ENCODE results near the gene MORC2.
A peak's percentile ranks its signal among the peaks of the same experiment; 100 is the strongest.

The MORC2 gene

DNA sequence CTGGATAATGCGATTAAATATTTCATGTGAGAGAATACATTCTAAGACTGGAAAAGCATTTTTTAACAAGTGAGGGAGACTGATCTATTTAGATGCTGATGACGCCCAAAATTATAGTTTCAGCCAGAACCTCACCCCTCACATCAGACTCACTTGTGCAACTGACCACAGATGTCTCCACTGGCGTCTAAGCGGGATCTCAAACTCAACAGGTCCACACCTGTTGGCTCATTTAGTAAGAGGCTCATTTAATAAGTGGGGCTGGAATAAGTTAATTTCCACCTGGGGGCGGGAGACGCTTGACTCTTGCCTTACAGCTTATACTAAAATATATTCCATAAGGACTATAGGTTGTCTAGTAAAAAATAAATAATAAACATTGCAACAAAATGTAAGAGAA, 47.5 kb downstream of the MORC2 start:
- DNase-seq (ENCODE audit: low spot score): no peak

DNA sequence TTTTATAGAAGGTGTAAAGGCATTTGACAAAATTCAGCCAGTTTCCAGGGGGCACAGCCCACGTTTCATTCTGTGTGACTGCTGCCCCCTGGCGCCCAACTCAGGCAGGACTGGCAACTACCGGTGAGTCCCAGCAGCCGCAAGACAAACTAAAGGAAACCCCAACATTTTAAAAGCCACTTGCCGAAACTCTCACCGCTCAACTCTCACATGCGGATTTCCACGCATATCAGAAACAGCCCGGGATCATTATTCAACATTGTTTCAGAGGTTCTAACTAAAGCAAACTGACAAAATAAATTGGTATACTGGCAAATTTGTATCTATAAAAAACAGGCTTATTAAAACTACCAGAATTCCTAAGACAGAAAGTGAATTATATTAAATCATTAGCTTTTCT, 48.2 kb downstream of the MORC2 start:
- DNase-seq (ENCODE audit: low spot score): peak; percentile 59

DNA sequence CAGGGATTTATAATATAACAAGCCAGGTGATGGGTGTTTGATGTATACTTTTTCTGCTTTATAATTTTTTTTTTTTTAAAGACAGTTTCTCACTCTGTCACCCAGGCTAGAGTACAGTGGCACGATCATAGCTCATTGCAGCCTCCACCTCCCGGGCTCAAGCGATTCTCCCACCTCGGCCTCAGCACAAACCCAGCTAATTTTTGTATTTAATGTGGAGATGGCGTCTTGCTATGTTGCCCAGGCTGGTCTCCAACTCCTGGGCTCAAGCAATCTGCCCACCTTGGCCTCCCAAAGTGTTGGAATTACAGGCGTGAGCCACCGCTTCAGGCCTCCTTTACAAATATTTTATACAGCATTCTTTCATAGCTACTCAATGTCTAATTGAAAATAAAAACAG, 48.6 kb downstream of the MORC2 start:
- DNase-seq (ENCODE audit: low spot score): no peak

DNA sequence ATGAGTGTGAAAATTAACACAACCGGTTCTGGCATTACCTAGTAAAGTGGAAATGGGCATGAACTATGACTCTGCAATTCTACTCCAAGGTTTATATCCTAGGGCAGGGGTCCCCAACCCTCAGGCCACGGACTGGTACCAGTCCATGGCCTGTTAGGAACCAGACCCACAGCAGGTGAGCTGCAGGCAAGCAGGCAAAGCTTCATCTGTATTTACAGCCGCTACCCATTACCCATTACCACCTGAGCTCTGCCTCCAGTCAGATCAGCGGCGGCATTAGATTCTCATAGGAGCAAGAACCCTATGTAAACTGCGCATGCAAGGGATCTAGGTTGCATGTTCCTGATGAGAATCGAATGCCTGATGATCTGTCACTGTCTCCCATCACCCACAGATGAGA, 49.8 kb downstream of the MORC2 start:
- DNase-seq (ENCODE audit: low spot score): no peak

DNA sequence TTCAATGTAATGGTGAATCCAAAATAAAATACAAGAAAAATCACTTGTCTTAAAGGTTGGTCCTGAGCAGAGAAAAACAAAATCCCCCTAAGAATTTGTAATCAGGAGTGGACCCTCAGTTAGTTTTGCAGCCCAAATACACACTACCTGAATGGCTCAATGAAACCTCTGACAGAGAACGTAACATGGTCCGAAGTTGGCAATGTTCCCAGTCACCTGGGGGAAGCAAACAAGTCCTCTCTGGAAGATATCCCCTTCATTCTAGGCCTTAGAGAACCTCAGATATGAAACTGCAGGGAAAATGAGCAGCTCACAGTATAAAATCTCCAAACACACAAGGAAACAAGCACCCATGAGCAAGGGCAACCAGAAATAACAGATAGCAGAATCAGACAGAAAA, 58.2 kb downstream of the MORC2 start:
- DNase-seq (ENCODE audit: low spot score): no peak

DNA sequence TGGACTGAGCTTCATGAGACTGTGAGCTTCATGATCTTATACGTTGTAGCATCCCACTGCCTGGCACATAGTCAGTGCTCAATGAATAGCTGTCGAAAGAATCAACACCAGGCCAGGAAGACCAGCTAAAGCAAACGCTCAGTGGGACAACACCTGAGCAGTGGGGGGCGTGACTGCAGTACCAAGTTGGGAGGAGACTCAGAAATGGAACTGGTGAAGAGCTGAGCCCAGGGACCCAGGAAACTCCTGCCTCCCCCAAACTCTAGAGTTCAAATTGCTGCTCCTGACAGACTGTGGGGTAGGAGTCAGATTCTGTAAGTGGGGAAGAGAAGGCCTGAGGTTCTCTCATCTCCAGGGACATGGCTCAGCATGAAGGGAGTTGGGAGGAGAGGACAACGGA, 59.3 kb downstream of the MORC2 start:
- no peak for DNase-seq (ENCODE audit: low spot score)

DNA sequence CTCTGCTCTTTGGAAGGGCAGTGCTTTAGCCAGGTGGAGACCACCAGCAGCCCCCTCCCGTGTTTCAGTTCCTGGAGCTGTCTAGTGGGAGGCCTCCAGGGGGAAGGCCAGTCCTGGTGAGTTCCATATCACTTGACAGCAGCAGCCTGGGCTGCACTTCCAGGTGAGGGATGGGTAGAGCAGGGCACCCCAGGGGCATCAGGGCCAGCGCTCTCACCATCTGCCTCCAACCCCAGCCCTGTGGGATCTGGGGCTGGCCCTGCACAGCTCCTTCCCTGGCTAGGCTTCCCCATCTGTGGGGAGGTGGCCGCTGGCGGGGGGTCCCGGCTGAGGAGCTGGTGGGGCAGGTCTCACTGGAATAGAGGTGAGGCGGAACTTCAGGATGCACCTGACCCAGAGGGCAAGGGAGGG, 60.5 kb downstream of the MORC2 start:
- no peak for DNase-seq (ENCODE audit: low spot score)

DNA sequence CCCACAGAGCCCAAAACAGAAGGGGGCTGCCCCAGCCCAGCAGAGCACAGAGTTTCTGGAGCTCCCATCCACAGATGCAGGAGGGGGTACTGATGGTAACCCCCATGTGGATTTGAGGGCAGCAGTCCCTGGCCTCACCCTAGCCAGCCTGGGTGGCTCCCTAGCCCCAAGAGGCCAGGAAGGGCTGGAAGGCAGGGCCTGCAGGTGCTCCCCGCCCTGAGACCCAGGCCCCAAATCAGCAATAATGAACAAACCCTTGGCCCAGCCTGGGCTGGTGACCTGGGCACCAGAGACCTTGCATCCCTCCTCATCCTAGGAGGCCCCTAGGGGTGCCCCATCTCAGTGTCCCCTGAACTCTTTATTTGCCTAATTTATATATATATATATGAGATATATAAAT, 61.6 kb downstream of the MORC2 start:
- DNase-seq (ENCODE audit: low spot score): no peak

DNA sequence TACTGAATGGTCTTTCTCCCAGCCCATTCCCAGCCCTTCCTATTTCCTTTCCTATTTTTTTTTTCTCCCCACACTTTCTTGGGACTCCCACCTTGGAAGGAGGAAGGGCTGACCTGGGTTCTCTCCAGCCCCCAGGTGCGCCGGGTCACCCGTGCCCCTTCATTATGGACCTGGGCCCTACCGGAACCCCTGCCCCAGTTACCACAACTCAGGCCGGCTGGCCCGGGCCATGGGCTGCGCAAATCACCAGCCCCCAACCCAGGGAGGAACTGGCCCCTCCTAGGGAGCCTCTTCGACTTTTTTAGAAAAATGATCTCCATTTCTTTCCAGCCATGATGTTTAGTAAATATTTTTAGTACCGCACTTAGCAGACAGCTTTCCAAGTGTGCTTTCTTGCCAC, 62.2 kb downstream of the MORC2 start:
- no peak for DNase-seq (ENCODE audit: low spot score)

DNA sequence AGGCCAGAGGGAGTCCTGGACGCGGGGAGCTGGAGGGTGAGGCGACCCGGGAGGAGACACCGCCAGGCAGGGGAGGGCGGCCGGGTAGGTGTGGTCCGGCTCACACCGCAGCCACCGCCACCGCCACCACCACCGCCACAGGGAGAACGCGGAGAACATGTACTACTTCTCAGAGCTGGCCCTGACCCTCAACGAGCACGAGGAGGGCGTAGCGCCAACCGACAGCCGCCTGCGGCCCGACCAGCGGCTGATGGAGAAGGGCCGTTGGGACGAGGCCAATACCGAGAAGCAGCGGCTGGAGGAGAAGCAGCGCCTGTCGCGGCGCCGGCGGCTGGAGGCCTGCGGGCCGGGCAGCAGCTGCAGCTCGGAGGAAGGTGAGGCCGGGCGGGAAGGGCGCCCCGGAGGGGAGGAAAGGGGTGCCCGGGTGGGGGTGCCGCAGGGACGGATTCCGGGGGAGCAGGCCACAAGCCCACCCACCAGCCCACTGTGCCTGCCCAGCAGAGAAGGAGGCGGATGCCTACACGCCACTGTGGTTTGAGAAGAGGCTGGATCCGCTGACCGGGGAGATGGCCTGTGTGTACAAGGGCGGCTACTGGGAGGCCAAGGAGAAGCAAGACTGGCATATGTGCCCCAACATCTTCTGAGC, 62.8 kb downstream of the MORC2 start:
- no peak for DNase-seq (ENCODE audit: low spot score)

DNA sequence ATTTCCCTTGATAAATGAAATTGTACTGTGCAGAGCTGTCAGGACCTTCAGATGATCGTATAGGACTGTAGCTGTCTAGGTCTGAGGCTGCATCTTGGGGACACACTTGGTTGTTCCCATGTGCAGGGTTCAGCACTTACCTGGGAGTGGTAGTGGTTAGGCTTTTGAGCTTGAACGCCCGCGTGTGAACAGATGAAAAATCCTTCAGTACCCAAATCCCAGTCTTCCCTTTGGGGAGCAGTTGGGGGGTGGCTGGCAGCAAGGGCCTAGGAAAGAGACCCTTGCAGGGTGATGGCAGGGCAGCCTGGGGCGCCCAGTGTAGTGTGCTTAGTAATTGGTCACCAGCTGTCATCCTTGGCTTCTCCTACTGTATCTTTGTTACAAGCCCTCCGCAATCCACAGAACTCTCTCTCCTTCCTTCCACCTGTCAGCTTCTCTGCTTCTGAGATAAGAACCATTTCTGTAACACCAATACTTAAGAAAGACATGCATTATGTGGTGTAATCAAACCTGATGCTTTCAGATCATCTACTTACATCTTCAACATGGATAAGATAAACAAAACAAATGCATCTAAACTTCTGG, 64.6 kb downstream of the MORC2 start:
- no peak for DNase-seq (ENCODE audit: low spot score)

DNA sequence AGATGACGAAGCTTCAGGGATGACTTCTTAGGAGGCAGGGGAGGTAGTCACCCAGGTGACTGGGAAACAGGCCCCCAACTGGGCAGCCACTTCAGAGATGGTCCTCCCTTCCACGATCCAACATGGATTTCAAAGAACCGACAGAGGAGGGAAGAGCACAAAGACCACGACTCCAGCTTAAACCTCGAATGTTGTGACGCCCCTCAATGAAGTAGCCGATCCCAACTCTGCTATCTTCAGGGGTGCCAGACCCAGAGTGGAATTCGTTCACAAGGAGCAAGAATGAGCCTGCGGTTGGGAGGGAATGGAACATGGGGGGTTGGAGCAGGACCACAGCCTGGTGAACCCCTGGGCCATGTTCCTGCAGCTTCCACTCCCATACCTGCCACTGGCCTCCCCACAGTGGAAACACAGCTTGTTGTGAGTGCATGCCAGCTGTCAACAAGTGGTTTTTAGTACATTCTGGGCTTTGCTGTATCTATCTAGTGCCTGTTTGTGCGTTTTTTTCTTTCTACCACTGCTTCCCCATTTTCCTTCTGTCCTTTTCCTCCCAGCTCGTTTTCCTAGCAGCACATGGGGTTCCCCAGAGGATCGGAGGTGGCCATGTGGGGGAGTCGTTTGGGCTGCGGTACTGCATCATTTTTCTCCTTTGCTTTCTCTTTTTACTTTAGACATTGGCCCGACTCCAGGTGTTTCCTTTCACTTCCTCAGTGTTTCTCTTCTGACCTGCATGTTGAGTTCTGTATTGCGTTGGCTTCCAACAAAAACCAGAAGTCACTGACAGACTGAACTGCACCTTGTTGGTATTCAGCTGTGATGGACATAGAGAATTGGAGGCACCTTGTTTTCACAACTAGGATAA, 65.8 kb downstream of the MORC2 start:
- no peak for DNase-seq (ENCODE audit: low spot score)

DNA sequence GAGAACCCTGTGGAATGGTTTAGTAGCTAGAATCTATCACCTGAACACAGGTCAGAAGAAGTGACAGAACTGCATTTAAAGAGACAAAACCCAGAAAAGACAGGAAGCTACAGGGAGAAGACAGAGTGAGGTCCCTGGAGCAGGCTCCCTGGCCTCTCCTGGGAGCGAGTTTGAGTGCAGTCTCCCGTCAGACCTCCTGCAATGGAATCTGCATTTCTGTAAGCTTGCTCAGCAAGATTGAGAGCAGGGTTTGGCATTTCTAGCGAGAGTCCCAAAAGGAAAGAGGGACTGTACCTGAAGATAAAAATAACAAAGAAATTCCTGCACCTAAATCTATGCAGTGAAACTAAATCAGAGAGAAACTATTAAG, 74.2 kb downstream of the MORC2 start:
- no peak for DNase-seq (ENCODE audit: low spot score)

DNA sequence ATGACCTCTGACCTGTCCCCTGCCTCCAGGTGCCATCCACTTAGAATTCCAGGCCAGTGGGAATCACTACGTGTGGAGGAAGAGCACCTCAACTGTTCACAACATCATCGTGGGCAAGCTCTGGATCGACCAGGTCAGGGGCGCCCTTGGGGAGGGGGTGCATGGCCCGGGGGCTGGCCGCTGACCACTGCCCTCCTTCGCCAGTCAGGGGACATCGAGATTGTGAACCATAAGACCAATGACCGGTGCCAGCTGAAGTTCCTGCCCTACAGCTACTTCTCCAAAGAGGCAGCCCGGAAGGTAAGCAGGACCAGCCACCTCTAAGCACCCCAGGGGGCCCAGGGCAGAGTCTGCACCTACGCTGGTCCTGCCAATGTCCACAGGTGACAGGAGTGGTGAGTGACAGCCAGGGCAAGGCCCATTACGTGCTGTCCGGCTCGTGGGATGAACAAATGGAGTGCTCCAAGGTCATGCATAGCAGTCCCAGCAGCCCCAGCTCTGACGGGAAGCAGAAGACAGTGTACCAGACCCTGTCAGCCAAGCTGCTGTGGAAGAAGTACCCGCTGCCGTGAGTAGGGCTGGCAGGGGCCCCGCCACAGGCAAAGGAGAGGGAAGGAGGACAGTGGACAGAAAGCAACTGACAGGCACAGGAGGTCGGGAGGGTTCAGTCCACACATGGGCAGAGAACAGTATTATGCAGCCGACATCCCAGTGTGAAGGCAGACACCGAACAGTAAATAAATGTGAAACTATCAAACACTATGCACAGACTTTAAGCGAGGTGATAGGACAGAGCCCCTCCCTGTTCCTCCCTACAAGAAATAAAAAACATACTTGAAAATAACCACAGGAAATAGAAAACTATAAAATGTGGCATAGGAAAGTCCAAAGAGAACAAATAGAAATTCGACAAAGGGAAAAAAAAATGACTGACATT, 74.9 kb downstream of the MORC2 start:
- DNase-seq (ENCODE audit: low spot score): no peak

DNA sequence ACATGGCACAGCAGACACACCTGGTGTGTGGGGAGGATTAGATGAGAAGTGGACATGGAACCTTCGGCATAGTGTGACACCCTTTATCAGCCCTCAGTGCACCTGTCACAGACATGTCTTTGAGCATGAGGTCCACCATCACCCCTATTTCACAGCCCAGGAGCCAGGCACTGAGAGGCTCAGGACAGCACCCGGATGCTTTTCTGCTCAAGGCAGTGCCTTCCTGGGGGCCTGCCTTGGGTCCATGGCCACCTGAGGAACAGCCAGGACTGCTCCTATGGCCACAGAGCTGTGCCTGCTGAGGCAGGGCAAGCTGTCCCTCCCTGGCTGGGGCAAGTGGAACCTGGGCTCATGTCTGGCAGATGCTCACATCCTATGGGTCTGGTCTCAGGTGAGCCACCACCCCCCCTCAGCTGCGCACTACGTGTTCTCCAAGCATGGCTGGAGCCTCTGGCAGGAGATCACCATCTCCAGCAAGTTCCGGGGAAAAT, 75.8 kb downstream of the MORC2 start:
- DNase-seq (ENCODE audit: low spot score): no peak

DNA sequence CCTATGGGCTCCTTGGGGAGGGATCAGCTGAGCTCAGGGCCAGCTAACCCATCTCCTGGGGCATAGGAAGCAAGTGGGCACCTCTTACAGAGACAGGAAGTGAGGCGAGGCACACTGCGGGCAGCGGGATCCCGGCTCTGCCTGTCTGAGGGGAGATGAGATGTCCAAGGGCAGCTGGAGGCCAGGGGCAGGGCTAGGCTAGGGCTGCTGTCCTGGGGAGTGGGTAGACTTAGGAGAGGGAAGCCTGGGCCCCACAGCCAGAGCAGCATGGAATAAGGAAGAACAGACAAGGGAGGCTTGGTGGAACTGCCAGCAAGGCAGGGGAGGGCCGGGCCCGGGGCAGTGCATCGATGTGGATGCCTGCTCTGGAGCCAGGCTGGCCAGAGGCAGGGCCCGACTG, 76.3 kb downstream of the MORC2 start:
- DNase-seq (ENCODE audit: low spot score): no peak

DNA sequence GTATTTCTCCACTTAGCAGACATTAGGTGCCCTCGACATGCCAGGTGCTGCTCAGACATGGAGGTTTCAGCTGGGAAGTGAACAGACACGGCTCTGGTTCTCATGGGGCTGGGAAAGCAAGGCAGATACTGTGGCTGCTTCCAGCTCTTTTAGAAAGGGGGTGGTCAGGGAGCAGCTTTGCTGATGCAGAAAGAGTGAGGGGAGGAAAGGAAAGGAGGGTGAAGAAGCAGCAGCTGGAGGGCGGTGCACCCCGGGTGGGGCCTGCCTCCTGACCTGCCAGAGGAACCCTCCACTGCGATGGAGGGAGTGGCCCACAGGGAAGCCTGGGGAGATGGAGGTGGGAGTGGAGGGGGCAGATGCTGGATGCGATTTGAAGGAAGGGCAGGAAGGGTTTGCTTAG, 76.8 kb downstream of the MORC2 start:
- DNase-seq (ENCODE audit: low spot score): no peak

DNA sequence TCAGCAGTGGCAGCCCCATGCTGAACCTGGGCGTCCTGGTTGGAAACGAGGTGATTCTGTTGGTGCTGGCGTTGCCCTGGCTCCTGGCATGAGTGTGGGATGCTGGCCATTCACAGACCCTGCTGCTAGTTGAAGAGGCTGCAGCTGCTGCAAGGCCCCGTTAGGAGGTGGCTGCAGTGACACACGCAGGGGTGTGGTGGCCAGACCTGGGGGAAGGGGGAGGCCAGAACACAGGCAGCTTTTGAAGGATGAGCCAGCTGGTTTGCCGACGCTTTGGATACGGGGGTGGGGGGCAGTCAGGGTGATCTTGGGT, 77.2 kb downstream of the MORC2 start:
- no peak for DNase-seq (ENCODE audit: low spot score)

DNA sequence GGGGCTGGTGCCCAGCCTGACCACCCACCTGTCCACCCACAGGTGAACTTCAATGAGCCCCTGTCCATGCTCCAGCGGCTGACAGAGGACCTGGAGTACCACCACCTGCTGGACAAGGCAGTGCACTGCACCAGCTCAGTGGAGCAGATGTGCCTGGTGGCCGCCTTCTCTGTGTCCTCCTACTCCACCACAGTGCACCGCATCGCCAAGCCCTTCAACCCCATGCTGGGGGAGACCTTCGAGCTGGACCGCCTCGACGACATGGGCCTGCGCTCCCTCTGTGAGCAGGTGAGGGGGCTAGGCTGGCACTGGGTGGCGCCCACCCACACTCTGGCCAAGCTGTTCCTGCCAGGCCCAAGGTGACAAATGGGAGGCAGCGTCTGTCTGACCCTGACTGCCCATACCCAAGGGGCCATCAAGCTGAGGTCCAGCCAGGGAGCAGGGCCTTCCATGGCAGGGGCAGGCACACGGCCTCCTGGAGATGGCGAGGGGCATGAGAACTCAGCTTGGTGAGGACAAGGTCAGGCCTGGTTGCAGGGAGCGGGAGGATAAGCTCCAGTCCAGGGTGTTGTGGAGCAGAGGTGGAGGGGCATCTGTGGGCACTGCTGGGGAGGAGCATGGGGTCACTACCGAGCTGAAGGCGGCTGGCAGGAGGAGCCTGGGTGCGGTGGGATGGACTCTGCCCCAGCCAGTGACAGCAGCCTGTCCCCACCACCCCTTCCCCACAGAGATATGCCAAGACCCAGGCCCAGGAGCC, 77.7 kb downstream of the MORC2 start:
- DNase-seq (ENCODE audit: low spot score): no peak

DNA sequence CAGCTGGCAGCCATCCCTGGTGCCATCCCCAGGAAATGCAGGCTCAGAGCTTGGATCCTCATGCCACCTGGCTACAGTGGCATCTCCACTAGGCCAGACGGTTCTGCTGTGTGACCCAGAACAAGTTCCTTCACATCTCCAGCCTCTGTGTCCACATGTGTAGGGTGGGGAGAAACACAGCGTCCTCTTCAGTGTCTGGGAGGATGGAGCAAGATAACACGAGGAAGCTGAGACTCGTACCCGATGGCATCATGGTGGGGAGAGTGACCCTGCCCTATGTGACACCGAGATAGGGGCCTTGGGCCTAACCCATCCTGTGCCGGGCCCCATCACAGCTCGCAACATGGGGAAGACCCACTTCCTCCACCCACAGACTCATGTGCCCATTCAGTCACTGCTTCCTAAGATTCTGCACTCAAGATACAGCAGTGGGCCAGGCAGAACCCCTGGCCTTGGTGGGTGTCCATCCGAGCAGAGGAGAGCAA, 78.5 kb downstream of the MORC2 start:
- no peak for DNase-seq (ENCODE audit: low spot score)

DNA sequence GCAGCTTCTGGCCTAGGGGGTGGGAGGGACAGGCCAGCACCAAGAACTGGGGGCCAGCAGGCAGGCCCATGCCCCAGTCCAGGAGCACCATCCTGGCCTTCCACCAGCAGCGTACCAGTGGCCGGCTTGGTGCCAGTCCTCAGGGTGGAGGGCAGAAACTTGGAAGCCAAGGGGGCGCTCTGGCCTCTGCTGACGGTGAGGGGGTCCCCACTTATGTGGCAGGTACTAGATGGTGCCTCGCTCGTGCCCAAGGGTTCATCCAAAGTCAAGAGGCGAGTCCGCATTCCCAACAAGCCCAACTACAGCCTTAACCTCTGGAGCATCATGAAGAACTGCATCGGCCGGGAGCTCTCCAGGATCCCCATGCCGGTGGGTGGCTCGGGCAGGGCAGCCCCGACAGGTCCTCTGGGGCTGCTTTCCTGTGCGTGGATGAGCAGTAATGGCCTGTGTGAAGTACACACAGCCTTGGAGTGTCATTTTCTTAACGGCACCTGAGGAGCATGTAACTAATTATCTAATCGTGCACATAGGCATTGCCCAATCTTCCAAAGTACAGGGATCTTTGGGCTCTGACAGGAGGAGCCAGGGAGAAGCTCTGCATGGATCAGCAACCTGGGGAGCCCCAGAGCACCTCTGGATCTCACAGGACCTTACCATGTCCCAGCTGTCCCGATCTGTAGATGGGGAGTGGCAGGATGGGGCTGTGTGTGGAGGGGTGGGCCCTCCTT, 79.1 kb downstream of the MORC2 start:
- no peak for DNase-seq (ENCODE audit: low spot score)

Measured in globus pallidus (tissue), 1 donor.